Neutrophil (primary cell): ENCODE results near the gene KCNH8.

Experiments
- H3K27ac ChIP-seq: fragments of 200-600 bp; sonication (generic); 2 replicates; pipeline ENCODE4 v1.5.1; 2016; ENCODE audit warnings: mild to moderate bottlenecking, moderate library complexity
- H3K27me3 ChIP-seq: fragments of 200-600 bp; sonication (generic); 2 replicates; pipeline ENCODE4 v1.6.0; 2016; ENCODE audit warnings: mild to moderate bottlenecking
- H3K36me3 ChIP-seq: fragments of 200-600 bp; sonication (generic); 2 replicates; pipeline ENCODE4 v1.5.1; 2017
- H3K4me1 ChIP-seq, 2 experiments: fragments of 200-600 bp in 1 of 2; sonication (generic) in 1 of 2; 1 replicate in 1 of 2; 2 replicates in 1 of 2; pipeline versions ENCODE4 v1.5.1 to v1.6.1; 2013 to 2016; ENCODE audit warnings: low read depth in 1 of 2, low read length in 1 of 2, mild to moderate bottlenecking in 1 of 2, moderate library complexity in 1 of 2; ENCODE audit not compliant: control insufficient read depth in 1 of 2, insufficient read depth in 1 of 2
- H3K4me3 ChIP-seq, 2 experiments: fragments of 200-600 bp in 1 of 2; sonication (generic) in 1 of 2; 1 replicate in 1 of 2; 2 replicates in 1 of 2; pipeline ENCODE4 v1.5.1; 2013 to 2016; ENCODE audit warnings: low read depth in 1 of 2, low read length in 1 of 2, mild to moderate bottlenecking in 1 of 2, moderate library complexity in 1 of 2
- H3K9me3 ChIP-seq: fragments of 200-600 bp; sonication (generic); 2 replicates; pipeline ENCODE4 v1.5.1; 2016
- TF ChIP-seq, protein P1 (sequence below): fragments of 200-600 bp; sonication (generic); IDR thresholded peaks from 2 replicates; pipeline ENCODE4 v1.5.1; 2016; ENCODE audit warnings: antibody characterized with exemption

KCNH8 gene

DNA sequence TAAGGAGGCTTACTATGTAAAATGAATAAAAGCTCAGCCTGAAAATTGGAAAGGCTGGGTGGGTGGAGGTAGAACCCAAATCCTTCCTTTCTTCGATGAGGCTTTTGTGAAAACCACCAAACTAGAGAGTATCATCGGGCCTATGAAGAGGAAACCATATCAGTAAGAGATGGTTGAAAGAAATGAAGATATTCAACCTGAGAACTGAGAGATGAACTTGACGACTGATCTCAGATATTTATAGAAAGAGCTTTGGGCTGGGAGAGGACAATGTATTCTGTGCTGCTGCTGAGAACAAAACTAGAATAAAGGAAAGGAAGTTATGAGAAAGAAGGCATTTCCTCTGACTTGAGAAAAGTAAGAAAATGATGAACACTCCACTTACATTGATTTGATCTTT, 236.6 kb downstream of the KCNH8 start:
- Histone ChIP-seq H3K9me3 (no peaks in the 10 kb centered on the region), H3K4me3 (no peak overlapping the region), H3K27ac (no peak overlapping the region), H3K36me3 (no peaks in the 10 kb centered on the region), H3K27me3 (no peaks in the 10 kb centered on the region), H3K4me1 (no peaks in the 10 kb centered on the region)
- TF ChIP-seq, protein P1, sequence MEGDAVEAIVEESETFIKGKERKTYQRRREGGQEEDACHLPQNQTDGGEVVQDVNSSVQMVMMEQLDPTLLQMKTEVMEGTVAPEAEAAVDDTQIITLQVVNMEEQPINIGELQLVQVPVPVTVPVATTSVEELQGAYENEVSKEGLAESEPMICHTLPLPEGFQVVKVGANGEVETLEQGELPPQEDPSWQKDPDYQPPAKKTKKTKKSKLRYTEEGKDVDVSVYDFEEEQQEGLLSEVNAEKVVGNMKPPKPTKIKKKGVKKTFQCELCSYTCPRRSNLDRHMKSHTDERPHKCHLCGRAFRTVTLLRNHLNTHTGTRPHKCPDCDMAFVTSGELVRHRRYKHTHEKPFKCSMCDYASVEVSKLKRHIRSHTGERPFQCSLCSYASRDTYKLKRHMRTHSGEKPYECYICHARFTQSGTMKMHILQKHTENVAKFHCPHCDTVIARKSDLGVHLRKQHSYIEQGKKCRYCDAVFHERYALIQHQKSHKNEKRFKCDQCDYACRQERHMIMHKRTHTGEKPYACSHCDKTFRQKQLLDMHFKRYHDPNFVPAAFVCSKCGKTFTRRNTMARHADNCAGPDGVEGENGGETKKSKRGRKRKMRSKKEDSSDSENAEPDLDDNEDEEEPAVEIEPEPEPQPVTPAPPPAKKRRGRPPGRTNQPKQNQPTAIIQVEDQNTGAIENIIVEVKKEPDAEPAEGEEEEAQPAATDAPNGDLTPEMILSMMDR = no peak

DNA sequence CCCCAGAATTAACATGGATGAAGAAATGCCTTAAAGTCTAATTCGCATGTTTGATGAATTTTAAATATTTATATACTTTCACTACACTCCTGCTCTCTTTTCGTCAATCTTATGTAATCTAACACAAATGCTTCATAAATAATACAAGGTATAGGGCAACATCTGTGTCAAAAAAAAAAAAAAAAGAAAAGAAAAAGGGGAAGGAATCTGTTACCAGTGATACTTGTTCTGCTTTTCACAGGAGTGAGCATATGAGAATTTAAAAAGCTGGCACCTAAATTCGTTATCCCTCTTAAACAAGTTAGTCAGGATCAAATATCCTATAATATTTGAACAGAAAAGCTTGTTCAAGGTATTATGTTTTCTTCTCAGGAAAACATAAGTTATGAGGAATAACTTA, 243.8 kb downstream of the KCNH8 start:
- Histone ChIP-seq H3K36me3 (no peaks in the 10 kb centered on the region), H3K4me1 (no peaks in the 10 kb centered on the region), H3K4me3 (no peak overlapping the region), H3K9me3 (no peaks in the 10 kb centered on the region), H3K27ac (no peak overlapping the region), H3K27me3 (no peaks in the 10 kb centered on the region)
- TF ChIP-seq, protein P1 = no peak

DNA sequence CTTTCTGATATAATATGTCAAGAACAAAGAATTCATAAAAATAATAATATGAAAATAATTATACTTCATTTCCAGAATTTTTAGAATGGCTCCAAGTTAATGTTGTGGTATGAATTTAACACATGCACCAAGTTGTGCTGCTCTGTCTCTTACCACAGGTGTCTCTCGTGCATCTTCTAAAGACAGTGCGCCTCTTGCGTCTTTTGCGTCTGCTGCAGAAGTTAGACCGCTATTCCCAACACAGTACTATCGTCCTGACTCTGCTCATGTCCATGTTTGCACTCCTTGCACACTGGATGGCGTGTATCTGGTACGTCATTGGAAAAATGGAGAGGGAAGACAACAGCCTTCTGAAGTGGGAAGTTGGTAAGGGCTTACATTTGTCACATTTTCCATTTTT, 246.6 kb downstream of the KCNH8 start:
- H3K9me3 ChIP-seq = no peaks in the 10 kb centered on the region
- no peaks in the 10 kb centered on the region for H3K27me3 ChIP-seq
- no peak overlapping the region for H3K27ac ChIP-seq
- TF ChIP-seq, protein P1 = no peak
- H3K4me1 ChIP-seq = no peaks in the 10 kb centered on the region
- no peaks in the 10 kb centered on the region for H3K36me3 ChIP-seq
- no peak overlapping the region for H3K4me3 ChIP-seq

DNA sequence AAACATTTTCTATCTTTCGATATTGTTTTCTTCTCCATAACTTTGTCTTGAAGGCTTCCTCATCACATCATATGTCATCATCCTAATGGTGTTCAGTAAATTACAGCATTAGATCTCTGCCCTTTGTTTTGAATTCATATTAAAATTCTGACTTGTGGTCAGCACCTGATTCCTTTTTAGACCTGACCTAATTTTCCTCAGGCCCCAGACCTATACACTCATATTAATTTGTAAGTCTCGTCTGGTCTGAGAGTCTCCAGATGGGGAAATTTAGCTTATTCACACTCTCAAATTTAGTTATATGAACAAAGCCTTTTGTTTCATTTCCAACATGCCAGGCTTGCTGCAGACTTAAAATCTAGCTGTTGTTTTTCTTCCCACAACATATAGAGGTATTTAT, 248.4 kb downstream of the KCNH8 start:
- TF ChIP-seq, protein P1 = no peak
- Histone ChIP-seq H3K36me3 (no peaks in the 10 kb centered on the region), H3K4me1 (no peaks in the 10 kb centered on the region), H3K27me3 (no peaks in the 10 kb centered on the region), H3K27ac (no peak overlapping the region), H3K9me3 (no peaks in the 10 kb centered on the region), H3K4me3 (no peak overlapping the region)

DNA sequence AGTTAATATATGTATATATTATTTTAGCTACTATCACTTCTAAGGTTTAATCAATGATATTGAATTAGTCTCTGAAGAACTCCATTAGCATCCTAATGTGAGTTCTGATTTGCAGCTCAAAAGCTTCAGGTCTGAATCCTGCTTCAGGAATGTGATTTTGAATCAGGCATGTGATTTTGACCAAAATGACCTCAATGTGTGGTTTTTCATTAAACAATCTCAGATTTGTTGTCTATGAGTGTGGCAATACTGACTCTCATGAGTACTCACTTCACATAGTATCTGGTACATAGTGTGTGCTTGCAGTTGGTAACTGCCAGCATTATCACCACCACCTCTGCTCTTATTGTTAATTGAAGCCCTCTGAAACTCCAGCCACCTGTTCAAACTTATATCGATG, 251.0 kb downstream of the KCNH8 start:
- Histone ChIP-seq H3K27me3 (no peaks in the 10 kb centered on the region), H3K36me3 (no peaks in the 10 kb centered on the region), H3K4me1 (no peaks in the 10 kb centered on the region), H3K9me3 (no peaks in the 10 kb centered on the region), H3K4me3 (no peak overlapping the region), H3K27ac (no peak overlapping the region)
- TF ChIP-seq, protein P1 = no peak

DNA sequence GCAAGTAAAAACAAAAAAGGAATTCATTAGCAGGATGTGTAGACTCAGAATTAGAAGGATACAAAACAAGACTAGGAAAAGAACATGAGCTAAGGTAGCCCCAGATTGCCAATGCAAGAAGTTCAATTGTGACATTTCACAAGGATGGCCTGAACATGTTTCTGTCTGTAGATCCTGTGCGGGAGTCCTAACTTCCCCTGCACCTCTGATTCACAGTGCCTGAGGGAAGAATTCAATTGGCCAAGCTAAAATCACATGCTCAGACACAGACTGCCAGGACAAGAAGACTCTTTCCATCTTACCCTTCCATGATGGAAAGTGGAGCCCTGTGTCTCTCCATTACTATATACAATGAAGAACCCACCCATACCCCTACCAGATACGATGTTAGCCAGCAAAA, 251.5 kb downstream of the KCNH8 start:
- Histone ChIP-seq H3K4me3 (no peak overlapping the region), H3K36me3 (no peaks in the 10 kb centered on the region), H3K27ac (no peak overlapping the region), H3K27me3 (no peaks in the 10 kb centered on the region), H3K9me3 (no peaks in the 10 kb centered on the region), H3K4me1 (no peaks in the 10 kb centered on the region)
- TF ChIP-seq, protein P1 = no peak
